ENCODE data around the gene RAB40C.

RAB40C gene

DNA sequence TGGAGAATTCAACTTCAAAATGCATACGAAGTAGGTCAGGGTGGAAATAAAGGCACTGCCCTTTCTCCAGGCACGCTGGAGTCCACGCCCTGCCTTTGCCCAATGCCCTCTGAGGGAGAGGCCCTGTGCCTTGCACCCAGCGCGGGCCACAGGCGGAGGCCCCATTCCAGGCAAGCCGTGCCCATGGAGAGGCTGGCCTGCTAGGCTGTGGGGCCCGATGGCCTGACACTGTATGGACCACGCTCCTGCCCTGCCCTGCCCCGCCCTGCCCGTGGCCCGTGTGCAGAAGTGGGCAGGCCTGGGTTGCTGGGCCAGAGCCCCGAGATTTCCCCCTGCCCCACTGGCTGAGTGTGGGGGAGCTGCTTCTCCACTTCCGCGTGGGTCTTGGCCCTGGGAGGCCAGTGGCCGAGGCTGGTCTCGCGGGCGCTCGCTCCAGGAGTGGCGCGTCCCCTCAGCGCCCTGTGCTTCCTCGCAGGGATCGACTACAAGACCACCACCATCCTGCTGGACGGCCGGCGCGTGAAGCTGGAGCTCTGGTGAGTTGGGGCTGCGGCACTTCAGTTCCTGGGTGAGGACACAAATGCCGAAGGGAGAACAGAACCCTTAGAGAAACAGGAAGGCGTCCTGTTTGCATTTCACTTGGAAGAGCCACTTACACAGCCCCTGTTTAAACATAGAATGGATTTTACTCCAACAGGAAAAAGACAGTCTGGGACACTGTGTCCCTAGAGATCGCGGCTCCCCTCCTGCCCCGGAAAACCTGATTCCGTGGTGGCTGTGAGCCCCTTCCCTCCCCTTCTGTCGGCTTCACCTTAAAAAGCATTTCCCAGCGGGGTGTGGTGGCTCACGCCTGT is 27.1 kb downstream of the RAB40C start:
- no peak for DNase-seq (ENCODE audit: low spot score)

DNA sequence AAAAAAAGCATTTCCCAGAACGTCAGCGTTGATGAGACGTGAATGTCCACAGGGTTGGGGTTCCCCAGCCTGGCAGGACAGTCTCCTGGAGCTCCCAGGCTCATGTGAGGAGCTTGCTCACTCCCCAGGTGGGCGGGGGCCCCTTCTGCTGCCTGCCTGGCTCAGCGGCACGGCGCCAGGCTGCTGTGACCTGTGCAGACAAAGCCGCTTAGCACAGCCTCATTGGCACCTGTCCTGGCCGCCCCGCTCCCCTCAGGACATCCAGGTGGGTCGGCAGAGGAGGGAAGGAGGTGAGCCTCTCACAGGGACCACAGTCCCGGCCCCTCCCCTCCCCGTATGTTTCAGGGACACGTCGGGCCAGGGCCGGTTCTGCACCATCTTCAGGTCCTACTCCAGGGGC is 28.0 kb downstream of the RAB40C start:
- no peak for DNase-seq (ENCODE audit: low spot score)

DNA sequence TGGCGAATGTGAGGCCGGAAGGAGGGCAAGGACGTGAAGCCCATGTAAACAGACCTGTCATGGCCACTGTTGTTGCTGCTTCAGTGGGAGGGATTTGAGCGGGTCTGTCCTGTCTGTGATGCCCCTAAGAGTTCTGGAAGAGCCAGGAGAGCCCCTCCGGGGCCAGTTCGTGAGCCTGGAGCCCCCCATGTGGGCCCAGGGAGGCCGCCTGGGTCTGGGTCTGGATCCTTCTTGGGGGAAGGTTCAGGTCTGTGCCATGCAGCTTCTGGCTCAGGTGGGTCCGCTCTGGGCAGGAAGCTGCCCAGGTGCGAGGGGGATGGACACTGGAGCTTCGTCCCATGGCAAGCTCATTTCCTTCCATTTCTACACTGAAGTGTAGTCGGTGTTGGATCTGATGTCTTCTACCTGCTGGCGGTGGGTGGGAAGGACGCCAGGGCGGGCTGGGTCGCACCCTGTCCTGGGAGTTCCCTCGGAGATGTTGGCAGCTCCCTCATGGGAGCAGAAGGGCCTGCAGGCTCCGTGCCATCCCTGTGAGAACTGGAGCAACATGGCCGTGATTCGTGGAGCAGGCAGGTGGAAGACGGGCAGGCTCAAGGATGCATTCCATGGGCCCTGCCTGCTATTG is 29.7 kb downstream of the RAB40C start:
- no peak for DNase-seq (ENCODE audit: low spot score)

DNA sequence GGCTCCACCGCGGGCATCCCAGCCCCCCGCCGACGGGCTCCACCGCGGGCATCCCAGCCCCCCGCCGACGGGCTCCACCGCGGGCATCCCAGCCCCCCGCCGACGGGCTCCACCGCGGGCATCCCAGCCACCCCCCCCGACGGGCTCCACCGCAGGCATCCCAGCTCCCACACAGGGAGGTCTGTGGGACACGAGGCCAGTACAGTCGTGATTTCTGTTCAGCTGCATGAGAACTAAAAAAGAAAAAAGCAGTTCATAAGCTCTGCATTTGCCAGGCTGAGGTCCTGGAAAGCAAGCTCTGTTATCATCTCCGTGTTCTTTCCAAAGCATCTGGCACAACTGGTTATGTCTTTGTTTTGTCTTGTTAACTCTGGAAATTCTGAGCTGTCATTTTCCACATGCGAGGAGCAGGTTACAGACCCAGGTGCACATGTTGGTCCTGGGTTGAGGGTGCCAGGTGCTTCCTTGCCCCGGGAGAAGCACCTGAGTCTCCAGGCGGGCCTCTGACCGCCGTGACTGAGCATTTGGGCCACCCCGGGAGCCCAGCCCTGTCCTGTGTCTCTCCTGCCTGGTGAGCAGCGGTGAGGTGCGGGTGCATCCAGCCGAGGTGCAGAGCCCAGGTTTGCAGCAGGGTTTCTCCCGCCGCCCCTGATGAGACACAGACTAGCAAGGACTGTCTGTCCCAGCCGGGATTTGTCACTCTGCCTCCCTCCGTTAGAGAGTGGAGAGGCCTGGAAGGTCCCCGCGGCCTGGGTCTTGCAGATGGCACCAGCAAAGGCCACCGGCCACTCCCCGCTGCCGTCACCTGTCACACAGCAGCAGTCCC is 31.0 kb downstream of the RAB40C start:
- DNase-seq (ENCODE audit: low spot score): no peak

DNA sequence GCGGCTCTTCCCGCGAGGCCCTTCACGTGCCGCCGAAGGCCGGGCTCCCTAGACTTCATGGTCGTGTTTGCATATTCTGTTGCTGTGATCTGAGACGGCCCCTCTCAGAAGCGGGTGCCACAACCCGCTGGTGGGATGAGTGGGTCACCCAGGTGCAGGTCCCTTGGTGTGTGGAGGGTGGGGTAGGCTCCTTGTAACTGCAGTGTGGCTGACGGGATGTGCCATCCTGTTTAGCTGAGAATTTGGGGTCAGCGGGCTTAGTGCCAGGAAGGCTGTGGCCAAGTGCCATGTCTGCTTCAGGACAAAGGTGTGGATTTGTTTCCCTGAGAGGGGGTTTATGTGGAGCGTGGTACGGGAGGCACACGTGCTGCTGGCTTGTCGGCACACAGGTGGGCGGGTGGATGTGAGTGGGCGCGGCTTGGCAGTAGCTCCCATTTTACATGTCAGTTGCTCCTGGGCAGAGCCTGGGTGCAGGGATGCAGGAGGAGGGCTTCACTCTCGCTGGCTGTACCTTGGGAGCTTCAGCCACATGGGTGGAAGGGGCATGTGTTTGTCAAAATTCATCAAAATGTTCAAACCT is 31.8 kb downstream of the RAB40C start:
- DNase-seq (ENCODE audit: low spot score): no peak

DNA sequence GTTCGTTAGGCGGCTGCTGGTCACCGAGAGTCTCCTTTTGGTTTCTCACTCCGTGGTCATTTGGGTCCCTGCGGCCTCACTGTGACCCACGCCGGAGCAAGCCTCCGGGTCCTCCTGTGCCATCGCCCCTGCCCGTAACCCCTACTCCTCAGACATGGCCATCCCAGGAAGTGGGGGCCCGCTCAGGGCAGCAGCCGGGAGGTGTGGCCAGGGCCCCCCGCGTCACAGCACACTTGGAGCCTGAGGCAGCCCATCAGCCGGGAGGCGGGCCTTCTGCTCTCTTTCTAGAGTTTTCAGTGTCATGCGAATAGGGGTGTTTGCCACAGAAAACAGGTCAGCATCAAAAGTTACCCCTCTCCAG is 33.0 kb downstream of the RAB40C start:
- DNase-seq (ENCODE audit: low spot score): no peak

DNA sequence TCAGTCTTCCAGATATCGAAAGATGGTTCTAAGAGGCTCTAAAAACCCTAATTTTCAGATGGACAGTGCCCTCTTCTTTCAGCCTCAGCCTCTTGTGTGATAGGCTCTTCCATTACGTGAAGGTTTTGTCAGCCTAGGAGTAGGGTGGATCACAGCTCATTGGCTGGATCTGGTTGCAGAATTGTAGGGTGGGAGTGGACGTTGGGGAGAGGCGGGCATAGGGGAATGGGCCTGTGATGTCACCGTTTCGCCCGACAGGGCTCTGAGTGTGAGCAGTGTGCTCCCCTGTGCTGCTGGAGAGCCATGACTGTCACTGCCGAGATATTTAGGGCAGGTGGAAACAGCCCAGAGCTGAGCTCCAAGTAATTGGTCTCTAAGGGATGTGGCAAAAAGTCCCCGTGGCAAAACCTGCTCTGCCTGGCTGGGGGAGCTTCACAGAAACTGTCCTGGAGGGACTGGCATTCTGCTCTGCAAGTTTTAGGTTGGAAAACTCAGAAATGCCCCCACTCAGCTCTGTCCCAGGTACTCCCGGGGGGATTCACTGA is 34.7 kb downstream of the RAB40C start:
- no peak for DNase-seq (ENCODE audit: low spot score)

DNA sequence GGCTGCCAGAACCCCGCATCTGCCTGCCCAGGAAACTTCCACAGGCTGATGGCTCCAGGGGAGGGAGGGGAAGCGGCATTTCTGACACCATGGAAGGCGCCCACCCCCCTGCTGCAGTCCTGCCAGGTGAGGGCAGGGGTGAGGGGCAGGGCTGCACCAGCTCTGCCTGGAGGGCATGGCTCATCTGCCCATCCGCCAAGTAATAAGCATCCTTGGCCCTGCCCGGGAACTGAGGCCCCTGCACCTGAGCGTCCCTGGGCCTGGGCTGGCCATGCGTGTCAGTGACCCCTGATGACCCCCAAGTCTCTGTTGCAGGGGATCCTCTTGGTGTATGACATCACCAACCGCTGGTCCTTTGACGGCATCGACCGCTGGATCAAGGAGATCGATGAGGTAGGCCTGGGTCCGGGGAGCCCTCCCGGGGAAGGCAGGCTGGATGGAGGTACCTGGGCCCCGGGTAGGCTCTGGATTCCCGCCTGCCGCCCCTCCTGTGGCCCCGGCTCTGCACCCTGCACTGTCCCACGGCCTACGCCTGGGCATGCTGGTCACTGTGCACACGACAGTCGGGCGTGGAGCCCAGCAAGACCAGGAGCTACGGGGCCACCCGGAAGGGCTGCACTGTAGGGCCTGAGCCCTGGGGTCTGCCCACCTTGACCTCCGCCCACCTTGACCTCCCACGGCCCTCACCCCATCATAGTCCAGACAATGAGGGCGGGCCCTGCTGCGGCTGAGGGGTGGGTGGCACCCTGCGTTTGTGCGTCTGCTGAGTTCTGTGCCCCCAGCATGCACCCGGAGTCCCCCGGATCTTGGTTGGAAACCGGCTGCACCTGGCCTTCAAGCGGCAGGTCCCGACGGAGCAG is 35.5 kb downstream of the RAB40C start:
- DNase-seq (ENCODE audit: low spot score): no peak

DNA sequence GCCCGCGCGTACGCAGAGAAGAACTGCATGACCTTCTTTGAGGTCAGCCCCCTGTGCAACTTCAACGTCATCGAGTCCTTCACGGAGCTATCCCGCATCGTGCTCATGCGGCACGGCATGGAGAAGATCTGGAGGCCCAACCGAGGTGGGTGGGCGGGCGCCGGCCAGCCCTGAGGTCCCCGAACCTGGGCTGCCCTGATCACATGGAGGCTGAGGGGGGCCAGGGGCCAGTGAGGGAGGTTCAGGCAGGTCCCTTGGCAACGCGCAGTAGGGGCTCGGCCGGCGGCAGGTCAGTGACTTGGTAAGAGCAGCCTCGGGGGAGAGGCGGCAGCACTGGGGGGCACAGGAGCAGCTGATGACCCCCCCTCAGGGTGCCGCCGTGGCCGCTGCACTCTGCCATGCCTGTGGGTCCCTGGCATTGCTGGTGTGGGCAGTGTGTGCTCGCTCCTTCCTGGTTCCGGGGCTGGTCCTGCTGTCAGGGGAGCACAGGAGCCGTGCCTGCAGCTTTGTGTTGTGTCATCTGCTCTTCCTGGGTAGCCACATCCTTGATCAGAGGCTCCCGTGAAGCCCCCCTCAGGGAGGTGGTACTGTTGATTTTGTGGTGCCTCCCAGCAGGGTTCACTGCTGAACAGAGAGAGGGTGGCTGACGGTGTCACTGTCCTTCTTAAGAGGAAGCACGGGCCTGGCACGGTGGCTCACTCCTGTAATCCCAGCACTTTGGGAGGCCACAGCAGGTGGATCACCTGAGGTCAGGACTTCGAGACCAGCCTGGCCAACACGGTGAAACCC is 36.3 kb downstream of the RAB40C start:
- DNase-seq (ENCODE audit: low spot score): no peak

DNA sequence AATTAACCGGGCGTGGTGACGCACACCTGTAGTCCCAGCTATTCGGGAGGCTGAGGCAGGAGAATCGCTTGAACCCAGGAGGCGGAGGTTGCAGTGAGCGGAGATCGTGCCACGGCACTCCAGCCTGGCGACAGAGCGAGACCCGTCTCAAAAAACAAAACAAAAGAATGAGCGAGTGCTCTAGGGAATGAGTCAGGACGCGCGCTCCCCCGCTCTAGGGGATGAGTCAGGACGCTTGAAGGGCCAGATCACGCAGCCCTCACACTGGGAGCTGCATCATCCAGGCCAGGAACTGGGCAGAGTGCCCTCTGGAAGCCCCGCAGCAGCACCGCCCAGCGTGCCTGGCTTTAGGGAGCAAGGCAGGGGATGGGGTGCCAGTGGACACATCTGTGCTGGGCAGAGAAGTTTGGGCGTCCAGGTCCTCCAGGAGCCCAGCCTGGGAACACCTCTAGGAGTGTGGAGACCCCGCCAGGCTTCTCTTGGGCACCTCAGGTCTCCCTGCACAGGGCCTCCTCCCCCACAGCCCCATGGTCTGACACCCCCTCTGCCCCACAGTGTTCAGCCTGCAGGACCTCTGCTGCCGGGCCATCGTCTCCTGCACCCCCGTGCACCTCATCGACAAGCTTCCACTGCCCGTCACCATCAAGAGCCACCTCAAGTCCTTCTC is 37.1 kb downstream of the RAB40C start:
- peak; percentile 99 for DNase-seq (ENCODE audit: low spot score)

DNA sequence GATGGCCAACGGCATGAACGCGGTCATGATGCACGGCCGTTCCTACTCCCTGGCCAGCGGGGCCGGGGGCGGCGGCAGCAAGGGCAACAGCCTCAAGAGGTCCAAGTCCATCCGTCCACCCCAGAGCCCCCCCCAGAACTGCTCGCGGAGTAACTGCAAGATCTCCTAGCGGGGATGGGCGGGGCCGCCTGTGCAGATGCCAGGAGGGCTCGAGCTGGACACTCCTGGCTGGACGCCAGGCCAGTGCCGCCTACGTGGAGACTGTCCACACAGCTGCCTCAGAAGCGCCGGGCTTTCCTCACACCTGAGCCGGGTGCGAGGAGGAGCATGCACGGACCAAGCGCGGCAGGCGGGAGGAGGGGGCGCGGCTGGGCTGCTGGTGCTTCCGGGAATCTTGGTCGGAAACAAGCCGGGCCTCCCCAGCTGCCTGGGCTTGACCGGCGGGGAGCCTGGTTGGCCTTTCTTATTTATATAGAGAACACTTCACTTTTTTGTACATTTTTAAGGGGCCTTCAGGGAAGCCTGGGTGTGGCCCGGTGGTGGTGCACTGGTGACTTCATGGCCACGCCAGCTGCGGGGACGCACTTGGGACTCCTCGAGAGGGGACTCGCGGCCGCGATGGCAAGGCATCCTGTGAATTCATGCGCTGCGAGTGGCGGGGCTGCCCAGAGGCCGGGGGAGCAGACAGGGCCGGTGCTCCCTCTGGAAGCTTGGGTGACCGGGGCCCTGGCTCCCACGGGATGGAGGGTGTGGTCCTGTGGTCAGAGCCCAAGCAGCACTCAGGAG is 37.8 kb downstream of the RAB40C start:
- no peak for DNase-seq (ENCODE audit: low spot score)

DNA sequence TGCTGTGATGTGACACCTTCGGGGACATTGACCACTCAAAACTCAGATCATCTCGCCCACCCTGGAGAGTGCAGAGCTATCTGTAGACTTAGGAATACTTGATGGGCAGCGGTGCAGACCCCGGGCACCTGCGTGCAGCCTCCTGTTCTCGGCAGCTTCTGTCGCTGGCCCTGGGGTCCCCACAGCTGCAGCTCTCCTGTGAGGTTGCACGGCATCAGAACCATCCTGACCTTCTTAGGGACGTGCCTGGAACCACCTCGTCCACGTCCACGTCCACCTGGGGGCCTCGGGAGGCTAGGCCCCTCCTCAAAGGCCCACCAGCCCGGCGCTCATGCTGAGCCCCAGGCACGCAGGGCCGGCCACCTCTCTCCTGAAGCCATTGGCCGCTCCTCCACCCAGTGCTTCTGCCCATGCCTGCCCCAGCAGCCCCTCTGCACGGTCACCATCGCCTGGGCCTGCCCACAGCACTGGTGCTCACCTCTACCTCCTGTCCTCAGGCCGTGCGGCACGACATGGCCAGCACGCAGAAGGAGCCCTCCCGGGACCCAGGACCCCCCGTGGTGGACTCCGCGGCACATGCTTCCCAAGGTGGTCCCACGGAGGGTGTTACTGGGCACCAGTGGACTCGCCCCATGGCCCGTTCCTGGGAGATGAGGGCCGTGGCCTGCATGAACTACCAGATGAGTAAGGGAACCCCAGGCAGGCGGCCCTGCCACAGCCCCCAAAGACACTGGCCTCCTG is 38.6 kb downstream of the RAB40C start:
- no peak for DNase-seq (ENCODE audit: low spot score)

DNA sequence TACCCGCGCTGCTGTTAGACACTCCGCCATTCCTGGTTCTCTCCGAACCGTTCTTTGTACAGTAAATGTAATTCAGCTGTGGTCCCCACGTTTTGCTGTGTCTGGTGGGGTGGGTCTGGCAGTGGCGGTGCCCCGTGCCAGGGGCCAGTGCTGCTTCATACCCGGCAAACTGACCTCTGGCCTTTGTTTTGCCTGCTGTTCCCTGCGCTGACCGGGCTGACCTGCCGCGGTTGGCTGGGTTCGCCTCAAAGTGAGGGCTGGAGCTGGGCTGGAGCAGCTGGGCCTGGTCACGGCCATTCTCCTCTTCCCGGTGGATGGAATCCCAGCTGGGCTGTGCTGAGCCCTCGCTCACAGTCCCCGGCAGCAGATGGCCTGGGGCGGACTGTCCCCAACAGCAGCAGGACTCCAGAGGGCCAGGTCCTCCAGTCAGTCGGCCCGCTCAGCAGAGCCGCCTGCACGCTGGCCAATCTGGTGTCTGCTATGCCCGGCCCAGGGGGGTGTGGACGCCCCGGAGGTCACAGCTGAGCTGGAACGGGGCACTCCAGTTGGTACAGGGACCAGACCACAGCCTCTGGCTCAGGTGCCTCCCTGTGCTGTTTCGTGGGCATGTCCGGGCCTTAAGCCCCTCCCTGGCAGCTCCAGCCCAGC is 39.4 kb downstream of the RAB40C start:
- DNase-seq (ENCODE audit: low spot score): no peak

DNA sequence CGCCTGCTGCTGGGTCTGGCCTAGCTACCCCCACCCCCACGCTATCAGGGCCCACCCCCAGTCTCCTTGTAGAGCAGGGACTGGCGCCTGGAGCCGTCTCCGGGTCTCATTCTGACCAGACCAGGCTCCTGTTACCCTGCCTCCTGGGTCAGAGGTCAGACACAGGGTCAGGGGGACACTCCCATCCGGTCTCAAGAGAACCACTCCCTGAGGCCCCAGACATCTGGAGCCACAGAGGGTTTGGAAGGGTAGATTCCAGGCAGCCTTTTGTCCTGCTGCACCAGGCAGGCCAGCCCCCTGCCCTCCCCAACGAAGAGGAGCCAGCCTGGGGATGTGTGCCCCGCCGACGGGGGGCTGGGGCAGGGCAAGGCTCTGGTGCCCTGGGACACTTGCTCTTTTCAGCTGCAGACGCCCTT is 40.0 kb downstream of the RAB40C start:
- DNase-seq (ENCODE audit: low spot score): no peak

DNA sequence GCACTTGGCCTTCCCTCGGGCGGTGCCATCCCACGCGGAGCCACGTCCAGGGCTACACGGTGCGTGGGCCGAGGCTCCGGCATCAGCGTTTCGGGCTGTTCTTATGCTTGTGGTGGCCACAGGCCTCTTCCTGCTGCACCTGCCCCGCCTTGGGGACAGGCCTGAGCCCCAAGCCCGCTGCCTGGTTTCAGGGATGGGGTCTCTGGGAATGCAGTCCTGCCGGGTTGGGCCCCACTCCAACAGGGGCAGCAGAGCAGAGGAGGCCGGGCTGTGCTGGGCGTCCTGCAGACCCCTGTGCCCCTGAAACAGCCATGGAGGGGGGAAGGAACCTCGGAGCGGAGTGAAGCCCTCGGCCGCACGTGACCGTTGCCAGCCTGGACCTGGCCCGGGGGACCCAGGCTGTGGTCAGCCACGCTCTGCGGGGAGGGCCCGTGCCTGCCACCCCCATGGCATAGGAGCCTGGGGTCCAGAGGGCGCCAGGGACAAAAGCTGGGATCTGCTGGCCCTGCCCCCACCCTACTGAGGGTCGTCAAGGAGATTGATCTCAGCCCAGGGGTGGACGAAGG is 40.5 kb downstream of the RAB40C start:
- DNase-seq (ENCODE audit: low spot score): no peak

DNA sequence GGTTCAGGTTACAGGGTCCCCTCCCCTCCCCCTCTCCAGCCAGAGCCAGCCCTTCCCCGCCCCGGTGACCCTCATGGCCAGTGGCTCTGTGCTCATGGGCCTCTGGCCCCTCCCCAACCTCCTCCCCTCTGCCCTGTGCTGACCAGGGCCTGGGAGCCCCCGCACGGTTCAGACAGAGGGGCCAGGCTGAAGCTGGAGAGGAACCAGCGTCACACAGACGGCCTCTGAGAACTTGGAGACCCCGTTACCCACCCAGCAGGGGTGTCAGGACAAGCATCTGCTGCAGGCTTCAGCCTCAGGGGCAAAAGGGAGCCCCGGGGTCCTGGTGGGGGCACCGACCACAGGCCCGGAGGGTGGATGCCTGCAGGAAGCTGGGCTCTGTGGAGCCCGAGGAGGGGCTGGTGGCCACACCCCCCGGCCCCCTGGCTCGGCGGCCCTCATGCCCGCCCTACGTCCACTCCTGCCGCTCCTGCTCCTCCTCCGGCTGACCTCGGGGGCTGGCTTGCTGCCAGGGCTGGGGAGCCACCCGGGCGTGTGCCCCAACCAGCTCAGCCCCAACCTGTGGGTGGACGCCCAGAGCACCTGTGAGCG is 41.0 kb downstream of the RAB40C start, which contains the start of gene WFIKKN1:
TSS of gene WFIKKN1 (plus strand) at position 171 of the 591 bp plus-strand sequence. CDS start at position 440, 269 bp downstream.
- no peak for DNase-seq (ENCODE audit: low spot score)

DNA sequence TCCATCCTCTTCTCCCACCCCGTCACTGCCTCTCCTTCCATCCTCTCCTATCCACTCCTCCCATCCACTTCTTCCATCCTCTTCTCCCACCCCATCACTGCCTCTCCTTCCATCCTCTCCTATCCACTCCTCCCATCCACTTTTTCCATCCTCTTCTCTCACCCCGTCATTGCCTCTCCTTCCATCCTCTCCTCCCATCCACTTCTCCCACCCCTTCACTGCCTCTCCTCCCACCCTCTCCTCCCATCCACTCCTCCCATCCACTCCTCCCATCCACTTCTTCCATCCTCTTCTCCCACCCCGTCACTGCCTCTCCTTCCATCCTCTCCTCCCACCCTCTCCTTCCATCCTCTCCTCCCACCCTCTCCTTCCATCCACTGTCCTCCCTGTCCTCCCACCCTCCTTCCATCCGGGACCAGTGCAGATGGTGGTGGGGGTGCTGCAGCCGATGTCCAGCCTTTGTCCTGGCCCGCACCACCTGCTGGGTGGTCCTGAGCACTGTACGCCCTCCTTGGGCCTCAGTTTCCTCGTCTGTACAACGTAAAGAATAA is 42.0 kb downstream of the RAB40C start:
- DNase-seq (ENCODE audit: low spot score): no peak
